Fibroblast of lung (primary cell): ENCODE data around the gene PLEKHS1. TPM values are rescaled to one million over a fixed set of nuclear protein-coding genes. Genes with fewer than 3 reads are reported as not detected.

Source experiments
- DNase-seq, 2 donors: peaks; one replicate each; pipeline versions ENCODE4 v3.0.0 to v3.0.0-alpha.2; 2010; ENCODE audit warnings: low read depth in 2 of 2
- H2AFZ ChIP-seq: 2 replicates; pipeline ENCODE4 v1.5.1; 2012; ENCODE audit warnings: low read length, control low read depth, inconsistent platforms
- H3K27ac ChIP-seq: 2 replicates; pipeline ENCODE4 v1.5.1; 2011; ENCODE audit warnings: low read length, control low read depth; ENCODE audit not compliant: insufficient read depth
- H3K27me3 ChIP-seq: 2 replicates; pipeline ENCODE4 v1.5.1; 2011; ENCODE audit warnings: mild to moderate bottlenecking, low read length; ENCODE audit not compliant: control insufficient read depth, insufficient read depth
- H3K36me3 ChIP-seq: 2 replicates; pipeline ENCODE4 v1.5.1; 2011; ENCODE audit warnings: low read length; ENCODE audit not compliant: control insufficient read depth, insufficient read depth
- H3K4me1 ChIP-seq: 2 replicates; pipeline ENCODE4 v1.5.1; 2011; ENCODE audit warnings: low read length; ENCODE audit not compliant: control insufficient read depth, insufficient read depth; ENCODE audit errors: extremely low read depth
- H3K4me2 ChIP-seq: 2 replicates; pipeline ENCODE4 v1.5.1; 2011; ENCODE audit warnings: low read length, control low read depth; ENCODE audit not compliant: insufficient read depth; ENCODE audit errors: extremely low read depth
- H3K4me3 ChIP-seq, 4 experiments: fragments of 200-600 bp in 1 of 4; sonication (generic) in 1 of 4; replicated peaks in 1 of 4; 2 replicates each; pipeline ENCODE4 v1.5.1; 2011 to 2016; ENCODE audit warnings: low read length in 4 of 4, low read depth in 3 of 4, mild to moderate bottlenecking in 3 of 4, control low read depth in 2 of 4, inconsistent platforms in 1 of 4, mixed read lengths in 1 of 4; ENCODE audit not compliant: insufficient read depth in 1 of 4; ENCODE audit errors: control extremely low read depth in 1 of 4
- H3K79me2 ChIP-seq: 2 replicates; pipeline ENCODE4 v1.5.1; 2012; ENCODE audit warnings: mild to moderate bottlenecking, low read length, inconsistent platforms; ENCODE audit not compliant: control insufficient read depth, insufficient read depth
- H3K9ac ChIP-seq: 2 replicates; pipeline ENCODE4 v1.5.1; 2011; ENCODE audit warnings: mild to moderate bottlenecking, low read length, control low read depth; ENCODE audit not compliant: insufficient read depth
- H3K9me3 ChIP-seq: 2 replicates; pipeline ENCODE4 v1.5.1; 2012; ENCODE audit warnings: low read depth, low read length; ENCODE audit not compliant: control insufficient read depth, insufficient read depth
- H4K20me1 ChIP-seq: 2 replicates; pipeline ENCODE4 v1.5.1; 2011; ENCODE audit warnings: low read length; ENCODE audit not compliant: control insufficient read depth, insufficient read depth; ENCODE audit errors: extremely low read depth
- CTCF ChIP-seq, 2 donors: IDR thresholded peaks in 1 of 2; conservative IDR thresholded peaks in 1 of 2; 1 replicate in 1 of 2; 2 replicates in 1 of 2; pipeline ENCODE4 v1.5.1; 2011 to 2012; ENCODE audit warnings: low read length in 2 of 2, control low read depth in 1 of 2, inconsistent platforms in 1 of 2, low read depth in 1 of 2, mild to moderate bottlenecking in 1 of 2
- EZH2 ChIP-seq: IDR thresholded peaks from 2 replicates; pipeline ENCODE4 v1.5.1; 2012; ENCODE audit warnings: low read length, control low read depth, mild to moderate bottlenecking; ENCODE audit errors: missing control alignments
- polyA plus RNA-seq, 2 donors: library from polyadenylated mRNA; depleted of rRNA in 1 of 2; stranded (reverse) in 1 of 2; unstranded in 1 of 2; fragments of >200 nt; gene quantifications; 2 replicates each; pipeline ENCODE4 v1.2.1, GENCODE V29; 2011 to 2012; ENCODE audit warnings: missing spikeins in 1 of 2
- total RNA-seq: library from RNA; depleted of rRNA; stranded (reverse); fragments of >200 nt; gene quantifications from 2 replicates; pipeline ENCODE4 v1.2.1, GENCODE V29; 2014

Gene PLEKHS1
- total and polyA plus RNA-seq, 2 donors (not counting 1 experiment from before 2014, with no cell fraction given), result not detected

- H3K27ac ChIP-seq, result no peak overlapping the region
- no peaks in the 10 kb centered on the region for H3K9me3 ChIP-seq
- H3K4me3 ChIP-seq, result no peak overlapping the region
- H3K4me1 ChIP-seq, result peaks cover 5% of the 10 kb centered on the region
- TF ChIP-seq CTCF (conservative IDR thresholded peaks at IDR 0.05 in 1 of 2, IDR thresholded peaks at IDR 0.05 in 1 of 2; ENCODE audit: low read depth in 1 of 2, low read length in 2 of 2) (no peak), EZH2 (no peak)
- H2AFZ ChIP-seq, result no peak overlapping the region
- H4K20me1 ChIP-seq, result no peaks in the 10 kb centered on the region
- DNase-seq, result no peak
- H3K9ac ChIP-seq, result no peak overlapping the region
- no peaks in the 10 kb centered on the region for H3K79me2 ChIP-seq
- no peaks in the 10 kb centered on the region for H3K36me3 ChIP-seq
- no peak overlapping the region for H3K4me2 ChIP-seq
- H3K27me3 ChIP-seq, result no peaks in the 10 kb centered on the region
Observed at GRCh38 chr10:113791691-113792090, 40.2 kb downstream of the PLEKHS1 start.

- DNase-seq, result no peak
- Histone ChIP-seq H3K4me1 (no peaks in the 10 kb centered on the region), H3K79me2 (no peaks in the 10 kb centered on the region), H3K9me3 (no peaks in the 10 kb centered on the region), H3K4me3 (no peak overlapping the region), H4K20me1 (no peaks in the 10 kb centered on the region), H3K36me3 (no peaks in the 10 kb centered on the region), H3K27ac (no peak overlapping the region), H3K9ac (no peak overlapping the region), H3K27me3 (peaks cover 5% of the 10 kb centered on the region), H3K4me2 (no peak overlapping the region), H2AFZ (no peak overlapping the region)
- no peak for TF ChIP-seq EZH2
- no peak for TF ChIP-seq CTCF (conservative IDR thresholded peaks at IDR 0.05 in 1 of 2, IDR thresholded peaks at IDR 0.05 in 1 of 2; ENCODE audit: low read depth in 1 of 2, low read length in 2 of 2)
Observed at GRCh38 chr10:113801569-113801968, 50.1 kb downstream of the PLEKHS1 start.

- H3K4me3 ChIP-seq, result no peak overlapping the region
- H3K36me3 ChIP-seq, result no peaks in the 10 kb centered on the region
- no peaks in the 10 kb centered on the region for H3K79me2 ChIP-seq
- TF ChIP-seq EZH2 (no peak), CTCF (conservative IDR thresholded peaks at IDR 0.05 in 1 of 2, IDR thresholded peaks at IDR 0.05 in 1 of 2; ENCODE audit: low read depth in 1 of 2, low read length in 2 of 2) (no peak)
- no peaks in the 10 kb centered on the region for H4K20me1 ChIP-seq
- H3K9ac ChIP-seq, result no peak overlapping the region
- H3K4me2 ChIP-seq, result no peak overlapping the region
- H3K4me1 ChIP-seq, result no peaks in the 10 kb centered on the region
- H3K9me3 ChIP-seq, result no peaks in the 10 kb centered on the region
- H3K27ac ChIP-seq, result no peak overlapping the region
- no peak overlapping the region for H2AFZ ChIP-seq
- DNase-seq, result no peak
- H3K27me3 ChIP-seq, result peaks cover 5% of the 10 kb centered on the region
Observed at GRCh38 chr10:113802997-113803396, 51.5 kb downstream of the PLEKHS1 start.
